GM19468 (cell line): Measurements from ENCODE around the gene AMPD2.

Experiments used
- ATAC-seq: cut with Tn5 transposase; IDR thresholded peaks from one replicate; pipeline ENCODE4 v1.9.1; 2021; ENCODE audit warnings: mild to moderate bottlenecking, moderate library complexity, moderate number of reproducible peaks; ENCODE audit not compliant: unreplicated experiment; ENCODE audit errors: extremely low read depth

AMPD2 gene

GRCh38 chr1:109629372-109630030 is 9.9 kb downstream of the AMPD2 start:
- ATAC-seq, result no peak

- ATAC-seq, result no peak
Measured at GRCh38 chr1:109630081-109630897, 10.7 kb downstream of the AMPD2 start.

GRCh38 chr1:109630898-109631512 is 11.4 kb downstream of the AMPD2 start:
- ATAC-seq, result no peak

GRCh38 chr1:109631513-109632505 is 12.2 kb downstream of the AMPD2 start:
- ATAC-seq, result no peak

GRCh38 chr1:109632671-109633346 is 13.2 kb downstream of the AMPD2 start:
- ATAC-seq, result no peak

DNA sequence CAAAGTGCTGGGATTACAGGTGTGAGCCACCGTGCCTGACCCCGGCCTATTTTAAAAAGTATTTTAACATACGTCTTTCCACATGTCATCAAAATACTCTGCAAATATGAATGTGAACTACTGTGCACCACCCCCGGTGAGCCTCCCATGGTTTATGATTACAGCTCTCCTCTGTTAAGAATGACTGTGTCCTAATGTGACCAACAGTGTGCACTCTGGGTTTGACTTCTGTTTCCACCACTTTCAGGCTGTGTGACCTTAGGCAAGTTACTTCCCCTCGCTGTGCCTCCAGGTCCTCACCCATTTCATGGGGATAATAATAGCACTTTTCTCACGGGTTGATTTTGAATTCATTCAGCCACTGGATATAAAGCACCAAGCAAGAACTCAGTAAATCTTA is 14.7 kb downstream of the AMPD2 start:
- no peak for ATAC-seq

DNA sequence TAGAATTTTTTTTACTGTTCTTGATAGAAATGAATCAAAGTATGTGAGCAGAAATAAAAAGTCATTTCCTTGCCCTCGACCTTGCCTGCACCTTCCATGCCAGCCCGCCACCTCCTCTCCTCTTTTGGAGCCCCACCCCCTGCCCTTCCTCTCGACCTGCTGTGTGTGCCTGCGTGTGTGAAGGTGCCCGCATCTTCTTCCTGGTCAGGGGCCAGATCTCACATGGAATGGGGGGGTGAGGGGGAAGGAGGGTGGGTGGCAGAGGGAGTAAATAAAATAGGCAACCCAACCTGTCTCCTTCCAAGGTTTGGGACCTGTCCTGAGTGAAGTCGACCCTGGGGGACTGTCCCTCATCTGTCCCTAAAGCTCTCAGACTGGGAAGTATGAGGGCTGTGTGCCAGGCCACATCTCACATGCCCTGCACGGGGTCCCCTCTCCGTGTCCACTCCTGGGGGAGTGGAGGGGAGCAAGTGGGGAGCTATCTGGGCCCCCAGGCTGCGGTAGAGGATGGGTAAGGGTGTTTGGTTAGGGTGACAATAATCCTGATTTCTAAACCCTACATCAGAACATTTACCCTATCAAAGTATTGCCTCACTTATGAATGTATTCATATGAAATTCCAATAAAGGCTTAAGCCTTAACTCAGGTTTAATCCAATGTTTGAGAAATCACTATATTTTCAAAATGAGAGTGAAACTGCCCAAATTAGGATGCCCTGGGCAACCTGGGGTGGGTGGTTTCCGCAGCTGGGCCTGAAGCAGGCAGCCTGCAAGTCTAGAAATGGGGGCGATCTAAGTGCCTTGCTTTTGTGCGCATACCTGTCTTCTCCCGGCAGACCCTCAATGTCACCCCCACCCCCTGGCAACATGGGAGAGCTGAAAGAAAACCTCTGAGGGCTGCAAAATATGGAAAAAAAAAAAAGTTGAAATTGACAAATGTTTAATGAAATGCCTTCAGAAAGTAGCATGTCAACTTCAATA is 15.4 kb downstream of the AMPD2 start:
- ATAC-seq, result no peak

DNA sequence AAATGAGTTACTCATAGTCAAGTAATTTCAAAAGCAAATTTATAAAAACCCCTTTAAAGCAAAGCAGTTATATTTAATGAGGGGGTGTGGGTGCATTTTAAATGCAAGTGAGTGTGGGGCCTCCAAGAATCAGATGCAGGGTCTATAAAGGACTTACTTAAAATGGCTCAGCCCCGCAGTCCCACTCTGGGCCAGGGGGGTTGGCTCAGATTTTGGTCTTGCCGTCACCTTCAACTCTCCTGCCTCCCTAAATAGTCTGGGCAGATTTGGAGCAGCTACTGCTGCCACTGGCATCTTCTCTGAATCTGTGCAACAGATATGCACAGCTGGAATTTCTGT is 16.2 kb downstream of the AMPD2 start:
- no peak for ATAC-seq

DNA sequence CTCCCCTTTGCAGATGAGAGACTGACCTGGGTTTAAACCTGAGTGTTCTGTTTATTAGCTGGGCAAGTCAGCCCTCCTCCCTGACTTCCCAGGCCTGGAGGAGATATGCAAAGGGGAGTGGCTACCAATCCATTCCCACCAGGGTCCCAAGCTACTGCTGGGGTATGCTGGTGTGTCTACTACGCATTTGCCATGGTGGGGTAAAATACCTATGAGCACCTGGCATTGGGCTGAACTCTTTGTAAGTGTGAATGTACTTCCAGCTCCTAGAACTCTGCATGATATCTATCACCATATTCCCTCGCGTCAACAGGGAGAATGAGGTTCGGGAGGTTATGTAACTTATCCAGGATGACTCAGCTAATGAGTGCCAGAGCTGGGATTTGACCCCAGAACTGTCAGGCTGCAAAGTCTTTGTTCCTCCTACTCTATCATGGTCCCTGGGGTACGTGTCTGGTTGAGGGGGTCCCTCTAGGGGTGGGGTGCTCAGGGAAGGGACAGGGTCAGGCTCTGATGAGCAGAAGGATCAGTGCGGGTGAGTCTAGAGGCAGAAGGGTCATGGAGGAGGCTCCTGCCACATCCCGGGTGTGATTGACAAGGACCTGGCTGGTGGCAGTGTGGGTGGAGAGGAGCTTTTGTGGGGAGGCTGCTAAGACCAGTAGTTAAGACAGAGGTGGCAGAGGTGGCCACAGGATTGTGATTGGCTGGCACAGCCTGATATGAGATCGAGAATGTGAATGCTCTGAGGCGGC is 16.7 kb downstream of the AMPD2 start:
- no peak for ATAC-seq

DNA sequence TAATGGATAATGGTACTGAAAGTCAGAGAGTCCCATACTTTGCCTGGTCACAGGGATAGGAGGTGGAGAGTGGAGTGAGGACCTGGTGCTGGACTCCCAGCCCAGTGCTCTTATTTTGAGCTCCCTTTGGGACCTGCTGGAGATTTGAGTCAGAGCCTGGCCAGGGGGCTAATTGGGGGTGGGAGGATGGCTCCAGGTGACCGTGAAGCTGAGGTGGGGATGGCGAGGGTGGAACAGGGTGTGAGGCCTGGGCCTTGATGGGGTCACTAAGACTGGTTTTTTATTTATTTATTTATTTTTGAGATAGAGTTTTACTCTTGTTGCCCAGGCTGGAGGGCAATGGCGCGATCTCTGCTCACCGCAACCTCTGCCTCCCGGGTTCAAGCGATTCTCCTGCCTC is 17.8 kb downstream of the AMPD2 start:
- ATAC-seq, result no peak

DNA sequence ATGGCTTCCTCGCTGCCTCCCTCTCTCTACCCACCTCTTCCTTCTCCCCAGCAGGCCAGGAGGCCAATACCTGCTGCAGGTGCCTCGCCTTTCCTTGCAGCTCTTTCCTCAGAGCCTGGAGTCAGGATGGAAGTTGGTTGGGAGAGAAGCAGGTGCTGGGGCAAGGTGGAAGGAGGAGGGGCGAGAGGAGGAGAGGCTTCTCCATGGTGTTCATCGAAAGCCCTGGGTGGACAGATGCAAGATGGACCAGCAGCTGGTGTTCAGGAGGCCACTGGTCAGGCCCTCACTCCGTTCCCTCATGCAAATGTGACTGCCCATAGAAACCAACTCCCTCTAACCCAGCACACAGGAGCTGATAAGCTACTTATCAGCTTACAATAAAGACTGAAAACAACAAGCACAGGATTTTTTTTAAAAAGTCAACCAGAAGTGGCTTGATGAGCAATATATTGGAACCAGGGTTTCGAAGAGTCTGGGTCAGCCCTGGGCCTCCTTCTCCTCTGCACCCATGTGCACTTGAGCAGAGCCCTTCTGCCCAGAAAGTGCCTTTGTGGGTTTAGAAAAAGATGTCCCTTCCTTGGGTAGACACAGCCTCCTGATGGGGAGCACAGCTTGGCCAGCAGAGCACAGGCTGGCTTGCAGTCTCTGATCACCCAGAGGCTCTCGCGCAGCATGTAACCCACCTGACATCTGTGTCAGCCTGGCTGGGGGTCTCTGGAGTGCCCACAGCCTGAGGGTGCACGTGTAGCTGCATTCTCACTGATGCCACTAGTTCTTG is 19.6 kb downstream of the AMPD2 start:
- no peak for ATAC-seq

GRCh38 chr1:109639841-109640184 is 20.2 kb downstream of the AMPD2 start:
- ATAC-seq, result no peak

DNA sequence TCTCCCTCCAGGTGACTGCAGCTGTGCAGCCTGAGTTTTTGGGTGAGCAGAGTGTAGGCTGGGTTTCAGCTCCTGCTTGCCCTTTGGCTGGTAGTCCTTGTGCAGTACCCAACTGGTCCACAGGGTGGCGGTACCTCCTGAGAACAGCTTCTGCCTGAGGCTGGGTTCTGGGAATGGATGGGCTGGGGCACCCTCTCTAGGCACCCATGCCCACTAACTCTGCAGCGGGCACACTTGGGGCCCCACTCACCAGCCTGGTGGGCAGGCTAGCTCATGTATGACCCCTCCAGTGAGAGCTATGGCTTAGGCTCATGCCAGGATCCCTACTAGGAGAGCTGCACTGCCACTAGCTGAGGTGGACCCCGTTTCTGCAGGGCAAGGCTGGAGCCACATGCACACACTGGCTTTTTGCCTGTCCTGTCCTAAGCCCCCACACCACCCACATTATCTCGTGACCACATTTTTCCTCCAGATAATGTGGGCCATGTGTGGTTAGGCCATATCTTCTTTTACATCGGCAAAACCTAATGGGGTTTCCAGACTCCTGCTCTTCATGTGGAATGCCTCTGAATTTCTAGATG is 20.7 kb downstream of the AMPD2 start:
- no peak for ATAC-seq

DNA sequence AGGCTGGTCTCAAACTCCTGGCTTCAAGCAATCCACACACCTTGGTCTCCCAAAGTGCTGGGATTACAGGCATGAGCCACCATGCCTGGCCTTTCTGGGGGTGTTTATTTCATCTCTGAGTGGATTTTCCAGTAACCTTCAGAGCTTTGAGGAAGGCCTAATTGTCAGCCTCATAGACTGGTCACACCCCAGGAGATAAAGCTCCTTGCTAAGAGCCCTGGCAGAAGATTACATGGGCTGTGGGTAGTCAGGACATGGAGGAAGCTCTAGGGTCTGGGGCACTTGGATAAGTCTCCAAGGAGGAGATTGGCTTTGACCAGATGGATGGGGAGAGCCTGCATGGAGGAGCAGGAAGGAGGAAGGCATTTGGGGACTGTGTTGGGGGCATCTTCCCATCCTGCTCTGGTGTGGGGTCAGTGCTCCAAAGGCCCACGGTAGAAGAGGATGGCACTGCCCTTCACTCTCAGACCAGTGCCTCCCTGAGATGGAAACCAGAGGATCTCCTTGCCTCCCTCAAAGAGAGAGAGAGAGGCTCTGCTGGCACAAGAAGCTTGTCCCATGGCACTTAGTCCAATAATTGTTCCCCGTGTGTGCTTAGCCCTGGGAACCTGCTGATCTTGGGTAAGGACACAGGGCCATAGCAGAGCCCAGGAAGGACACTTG is 21.6 kb downstream of the AMPD2 start:
- no peak for ATAC-seq

- ATAC-seq, result no peak
Measured at GRCh38 chr1:109641861-109642260, 22.2 kb downstream of the AMPD2 start.

- ATAC-seq, result no peak
Measured at GRCh38 chr1:109642626-109643025, 23.0 kb downstream of the AMPD2 start.
